Measurements from ENCODE around the gene LRRC49. TPM values are rescaled to one million over a fixed set of nuclear protein-coding genes. Genes with fewer than 3 reads are reported as not detected.
"Not testable (repeated sequence)": the region's sequence is repeated elsewhere in the genome, so short reads cannot be mapped to it uniquely, and the experiment has no call there.

Gene LRRC49
- total and polyA plus RNA-seq, 12 donors: 4.4 to 14.9 (median 8.4) TPM

- Histone ChIP-seq H3K27me3 (no peaks in the 10 kb centered on the region), H3K36me3 (replicated peaks in 1 of 2) (no peaks in the 10 kb centered on the region), H3K4me1 (replicated peaks in 1 of 2) (no peaks in the 10 kb centered on the region), H3K27ac (no peak overlapping the region), H3K4me3 (no peak overlapping the region), H3K9me3 (replicated peaks in 1 of 3) (no peaks in the 10 kb centered on the region)
- peak in 4 of 7 donors; percentile 29 to 62 (median 38) for DNase-seq
- intact Hi-C loops (cut with DNase I): no loop called here
- no peak for TF ChIP-seq POLR2A (IDR thresholded peaks at IDR 0.05)
- TF ChIP-seq CTCF (IDR thresholded peaks at IDR 0.05): peak; percentile 72 to 83 (median 80)
- 66 to 80% (median 76%) methylated on average over 1 of the region's 1 CpG for WGBS, 4 donors
These were observed 119.0 kb downstream of the LRRC49 start for GRCh38 chr15:71011503-71012155.

- no peaks in the 10 kb centered on the region for H3K36me3 ChIP-seq (replicated peaks in 1 of 2)
- intact Hi-C loops (cut with DNase I): no loop called here
- no peak for TF ChIP-seq CTCF (IDR thresholded peaks at IDR 0.05)
- no peak for TF ChIP-seq POLR2A (IDR thresholded peaks at IDR 0.05)
- no peak overlapping the region for H3K4me3 ChIP-seq
- no peaks in the 10 kb centered on the region for H3K4me1 ChIP-seq (replicated peaks in 1 of 2)
- no peak overlapping the region for H3K27ac ChIP-seq
- no peaks in the 10 kb centered on the region for H3K9me3 ChIP-seq (replicated peaks in 1 of 3)
- whole genome bisulfite sequencing, 4 donors: 81 to 93% (median 90%) methylated on average over 2 of the region's 2 CpGs
- DNase-seq: no peak
- no peaks in the 10 kb centered on the region for H3K27me3 ChIP-seq
These were observed 120.8 kb downstream of the LRRC49 start for GRCh38 chr15:71013446-71013845.

DNA sequence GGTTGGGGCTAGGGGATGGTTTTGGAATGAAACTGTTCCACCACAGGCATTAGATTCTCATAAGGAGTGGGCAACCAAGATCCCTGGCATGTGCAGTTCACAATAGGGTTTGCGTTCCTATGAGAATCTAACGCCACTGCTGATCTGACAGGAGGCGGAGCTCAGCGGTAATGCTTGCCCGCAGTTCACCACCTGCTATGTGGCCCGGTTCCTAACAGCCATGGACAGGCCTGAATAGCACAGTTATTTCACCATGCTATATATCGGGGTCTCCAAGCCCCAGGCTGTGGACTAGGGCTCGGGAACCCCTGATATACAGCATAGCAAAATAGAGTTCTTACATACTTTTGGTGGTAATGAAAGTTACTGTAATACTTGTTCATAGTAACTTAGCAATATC, 122.7 kb downstream of the LRRC49 start:
- intact Hi-C loops (cut with DNase I): no loop called here
- TF ChIP-seq CTCF (IDR thresholded peaks at IDR 0.05) (no peak), POLR2A (IDR thresholded peaks at IDR 0.05) (no peak)
- Histone ChIP-seq H3K36me3 (replicated peaks in 1 of 2) (no peaks in the 10 kb centered on the region), H3K4me1 (replicated peaks in 1 of 2) (no peaks in the 10 kb centered on the region), H3K27ac (no peak overlapping the region), H3K27me3 (no peaks in the 10 kb centered on the region), H3K4me3 (no peak overlapping the region), H3K9me3 (replicated peaks in 1 of 3) (no peaks in the 10 kb centered on the region)
- 92 to 97% (median 94%) methylated on average over 5 to 8 of the region's 8 CpGs for WGBS, 4 donors
- no peak for DNase-seq

- H3K4me1 ChIP-seq (replicated peaks in 1 of 2); intact Hi-C loops (cut with DNase I); H3K27me3 ChIP-seq; H3K4me3 ChIP-seq; H3K36me3 ChIP-seq (replicated peaks in 1 of 2); H3K27ac ChIP-seq; DNase-seq; H3K9me3 ChIP-seq (replicated peaks in 1 of 3): not testable (repeated sequence)
- 60 to 90% (median 83%) methylated on average over 2 to 4 of the region's 4 CpGs for WGBS, 4 donors
These were observed 138.6 kb downstream of the LRRC49 start for GRCh38 chr15:71031232-71031631.

DNA sequence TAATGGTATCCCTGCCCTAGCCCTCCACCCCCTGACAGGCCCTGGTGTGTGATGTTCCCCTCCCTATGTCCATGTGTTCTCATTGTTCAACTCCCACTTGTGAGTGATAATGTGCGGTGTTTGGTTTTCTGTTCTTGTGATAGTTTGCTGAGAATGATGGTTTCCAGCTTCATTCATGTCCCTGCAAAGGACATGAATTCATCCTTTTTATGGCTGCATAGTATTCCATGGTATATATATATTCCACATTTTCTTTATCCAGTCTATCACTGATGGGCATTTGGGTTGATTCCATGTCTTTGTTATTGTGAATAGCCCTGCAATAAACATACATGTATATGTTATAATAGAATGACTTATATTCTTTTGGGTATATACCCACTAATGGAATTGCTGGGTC, 142.9 kb downstream of the LRRC49 start:
- intact Hi-C loops (cut with DNase I); H3K9me3 ChIP-seq (replicated peaks in 1 of 3); H3K36me3 ChIP-seq (replicated peaks in 1 of 2); H3K4me3 ChIP-seq; H3K27ac ChIP-seq; DNase-seq; H3K27me3 ChIP-seq; H3K4me1 ChIP-seq (replicated peaks in 1 of 2): not testable (repeated sequence)
- 95 to 100% (median 98%) methylated on average over 1 of the region's 1 CpG for WGBS, 4 donors

All from adrenal gland (tissue), 12 donors.